Activated CD8-positive, alpha-beta T cell treated with anti-CD3 and anti-CD28 coated beads for 36 hours (primary cell): ENCODE measurements around the gene RAB11FIP4. TPM values are rescaled to one million over a fixed set of nuclear protein-coding genes. Genes with fewer than 3 reads are reported as not detected.

Source experiments
- ATAC-seq: fragments of 200-7000 bp; cut with Tn5 transposase; one replicate; pipeline ENCODE4 v1.10.0; 2021; ENCODE audit warnings: mild to moderate bottlenecking, moderate library complexity
- CTCF ChIA-PET: fragments of 350-600 bp; sonication (Branson Sonifier 250); formaldehyde crosslinking; loops from one replicate; lab custom pipeline; 2021; ENCODE audit warnings: antibody characterized with exemption; lab: Charles Lee
- POLR2A ChIA-PET: fragments of 350-600 bp; sonication (Branson Sonifier 250); formaldehyde crosslinking; loops from one replicate; lab custom pipeline; 2021; ENCODE audit warnings: antibody characterized with exemption; lab: Charles Lee
- DNase-seq: peaks from one replicate; pipeline ENCODE4 v3.0.0-alpha.2; 2020
- H3K27ac Mint-ChIP-seq: one replicate; pipeline ENCODE4 v1.8.0; 2021; ENCODE audit warnings: mild to moderate bottlenecking, mixed read lengths
- H3K27me3 Mint-ChIP-seq: one replicate; pipeline ENCODE4 v1.8.0; 2021; ENCODE audit warnings: mixed read lengths
- H3K36me3 Mint-ChIP-seq: one replicate; pipeline ENCODE4 v1.8.0; 2021; ENCODE audit warnings: low read depth, mixed read lengths
- H3K4me1 Mint-ChIP-seq: one replicate; pipeline ENCODE4 v1.8.0; 2021; ENCODE audit warnings: low read depth, mixed read lengths
- H3K4me3 Mint-ChIP-seq: one replicate; pipeline ENCODE4 v1.8.0; 2021; ENCODE audit warnings: mild to moderate bottlenecking, moderate library complexity, mixed read lengths
- H3K9me3 Mint-ChIP-seq: one replicate; pipeline ENCODE4 v1.8.0; 2021; ENCODE audit warnings: mixed read lengths
- intact Hi-C: fragments of 100-400 bp; cut with micrococcal nuclease; formaldehyde crosslinking; loops from one replicate; pipeline ENCODE4 v1.10.0; 2022
- total RNA-seq, 2 experiments: library from RNA; stranded (reverse); gene quantifications; one replicate each; pipeline ENCODE4 v1.2.3, GENCODE V29; 2021
- TF ChIP-seq, protein P1 (sequence below): fragments of 200-600 bp; IDR thresholded peaks from one replicate; pipeline ENCODE4 v1.8.0; 2022; ENCODE audit warnings: antibody characterized with exemption, mild to moderate bottlenecking

Gene RAB11FIP4
- total RNA-seq, 2 experiments from 2014 or later = 38.2 to 39.1 TPM

DNA sequence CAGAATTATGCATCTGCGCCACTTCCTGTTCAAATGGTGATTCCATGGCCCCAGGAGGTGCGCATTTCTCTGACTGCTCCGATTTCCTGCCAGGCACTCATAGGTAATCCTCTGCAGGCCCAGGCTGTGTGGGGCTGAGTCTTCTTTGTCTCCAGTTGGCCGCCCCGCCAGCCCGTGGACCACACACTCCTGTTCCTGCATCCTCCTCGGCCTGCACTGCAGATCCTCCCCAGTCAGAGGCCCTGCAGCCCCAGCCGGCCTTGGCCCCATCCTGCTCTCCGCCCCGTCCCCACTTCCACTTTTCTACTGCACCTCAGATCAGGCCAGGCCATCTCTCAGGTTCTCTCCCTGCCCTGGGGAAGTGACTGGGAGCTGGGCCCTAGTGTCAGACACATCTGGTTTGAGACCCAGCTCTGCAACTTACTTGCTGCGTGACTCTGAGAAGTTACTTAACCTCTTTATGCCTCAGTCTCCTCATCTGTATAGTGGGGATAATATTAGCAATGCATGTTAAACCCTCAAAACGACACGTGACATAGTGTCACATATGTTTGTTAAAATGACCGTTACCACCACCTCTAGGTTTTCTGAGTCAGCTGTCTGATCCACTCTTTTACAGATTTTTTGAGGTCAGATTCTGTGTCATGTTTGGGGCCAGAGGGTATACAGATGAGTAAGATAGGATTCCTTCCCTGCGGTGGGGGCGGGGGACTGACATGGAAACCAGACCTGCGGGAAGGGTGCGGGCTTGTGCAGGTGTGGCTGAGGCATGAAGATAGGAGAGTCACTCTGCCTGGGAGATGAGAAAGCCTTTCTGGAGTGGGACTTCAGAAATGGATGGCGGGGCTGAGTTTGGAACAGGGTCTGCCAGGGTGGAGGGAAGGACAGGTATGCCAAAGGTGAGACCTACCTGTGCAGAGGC lies 12.8 kb downstream of the RAB11FIP4 start:
- H3K36me3 Mint-ChIP-seq = no peaks in the 10 kb centered on the region
- H3K4me1 Mint-ChIP-seq = no peaks in the 10 kb centered on the region
- intact Hi-C loops = no loop called here
- ChIA-PET CTCF (interaction anchor here (1.8 kb wide), 1 partner anchor 33 kb away, joined by 5 read pairs; no protein-coding TSS in a partner anchor), POLR2A (no interaction called here)
- H3K27ac Mint-ChIP-seq = no peak overlapping the region
- no peak overlapping the region for H3K4me3 Mint-ChIP-seq
- TF ChIP-seq, protein P1, sequence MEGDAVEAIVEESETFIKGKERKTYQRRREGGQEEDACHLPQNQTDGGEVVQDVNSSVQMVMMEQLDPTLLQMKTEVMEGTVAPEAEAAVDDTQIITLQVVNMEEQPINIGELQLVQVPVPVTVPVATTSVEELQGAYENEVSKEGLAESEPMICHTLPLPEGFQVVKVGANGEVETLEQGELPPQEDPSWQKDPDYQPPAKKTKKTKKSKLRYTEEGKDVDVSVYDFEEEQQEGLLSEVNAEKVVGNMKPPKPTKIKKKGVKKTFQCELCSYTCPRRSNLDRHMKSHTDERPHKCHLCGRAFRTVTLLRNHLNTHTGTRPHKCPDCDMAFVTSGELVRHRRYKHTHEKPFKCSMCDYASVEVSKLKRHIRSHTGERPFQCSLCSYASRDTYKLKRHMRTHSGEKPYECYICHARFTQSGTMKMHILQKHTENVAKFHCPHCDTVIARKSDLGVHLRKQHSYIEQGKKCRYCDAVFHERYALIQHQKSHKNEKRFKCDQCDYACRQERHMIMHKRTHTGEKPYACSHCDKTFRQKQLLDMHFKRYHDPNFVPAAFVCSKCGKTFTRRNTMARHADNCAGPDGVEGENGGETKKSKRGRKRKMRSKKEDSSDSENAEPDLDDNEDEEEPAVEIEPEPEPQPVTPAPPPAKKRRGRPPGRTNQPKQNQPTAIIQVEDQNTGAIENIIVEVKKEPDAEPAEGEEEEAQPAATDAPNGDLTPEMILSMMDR = no peak
- no peaks in the 10 kb centered on the region for H3K9me3 Mint-ChIP-seq
- H3K27me3 Mint-ChIP-seq = no peaks in the 10 kb centered on the region
- DNase-seq (no peak), ATAC-seq (no peak)

GRCh38 chr17:31405890-31406371 lies 14.5 kb downstream of the RAB11FIP4 start:
- H3K9me3 Mint-ChIP-seq = no peaks in the 10 kb centered on the region
- H3K4me3 Mint-ChIP-seq = no peak overlapping the region
- no peak overlapping the region for H3K27ac Mint-ChIP-seq
- TF ChIP-seq, protein P1 = no peak
- no peaks in the 10 kb centered on the region for H3K27me3 Mint-ChIP-seq
- H3K36me3 Mint-ChIP-seq = no peaks in the 10 kb centered on the region
- H3K4me1 Mint-ChIP-seq = no peaks in the 10 kb centered on the region
- DNase-seq = no peak
- intact Hi-C loops = no loop called here
- ChIA-PET CTCF (interaction anchor here (1.1 to 1.8 kb wide), 2 partner anchors 9 to 31 kb away, joined by 3 to 5 read pairs; no protein-coding TSS in a partner anchor), POLR2A (no interaction called here)
- no peak for ATAC-seq

DNA sequence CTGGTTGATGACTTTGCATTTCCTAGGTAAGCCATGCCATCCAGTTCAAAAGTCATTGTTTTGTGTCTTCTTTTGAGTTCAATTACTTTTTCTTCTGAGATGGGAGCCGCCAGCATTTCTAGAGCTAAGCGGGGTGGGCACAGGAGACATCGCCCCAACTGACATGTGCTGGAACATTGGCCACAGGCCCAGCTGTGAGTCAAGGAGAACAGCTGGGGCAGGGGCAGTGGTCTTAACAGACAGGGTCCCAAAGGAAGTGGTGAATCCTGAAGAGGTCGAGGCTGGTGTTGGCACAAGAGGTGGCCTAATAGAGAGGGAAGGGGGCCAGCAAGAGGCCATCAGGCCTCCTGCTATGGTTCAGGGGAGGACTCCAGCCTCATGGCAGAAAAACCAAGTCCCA lies 17.1 kb downstream of the RAB11FIP4 start:
- ChIA-PET POLR2A (no interaction called here), CTCF (no interaction called here)
- ATAC-seq = no peak
- Mint-ChIP-seq H3K4me1 (no peaks in the 10 kb centered on the region), H3K27ac (no peak overlapping the region), H3K4me3 (no peak overlapping the region), H3K27me3 (no peaks in the 10 kb centered on the region), H3K9me3 (no peaks in the 10 kb centered on the region), H3K36me3 (no peaks in the 10 kb centered on the region)
- TF ChIP-seq, protein P1 = no peak
- intact Hi-C loops = no loop called here
- DNase-seq = no peak

- DNase-seq (no peak), ATAC-seq (no peak)
- TF ChIP-seq, protein P1 = no peak
- intact Hi-C loops = no loop called here
- H3K4me3 Mint-ChIP-seq = no peak overlapping the region
- H3K36me3 Mint-ChIP-seq = no peaks in the 10 kb centered on the region
- ChIA-PET CTCF (interaction anchor here (0.6 to 3.0 kb wide), 2 partner anchors 22 to 269 kb away, joined by 3 to 6 read pairs; no protein-coding TSS in a partner anchor), POLR2A (interaction anchor here (0.8 kb wide), 1 partner anchor 56 kb away, joined by 3 read pairs; no protein-coding TSS in a partner anchor)
- H3K27ac Mint-ChIP-seq = no peak overlapping the region
- H3K27me3 Mint-ChIP-seq = no peaks in the 10 kb centered on the region
- H3K4me1 Mint-ChIP-seq = no peaks in the 10 kb centered on the region
- no peaks in the 10 kb centered on the region for H3K9me3 Mint-ChIP-seq
These were observed 20.3 kb downstream of the RAB11FIP4 start for GRCh38 chr17:31411707-31412285.
